ENCODE results near the gene TLL2. TPM values are rescaled to one million over a fixed set of nuclear protein-coding genes. Genes with fewer than 3 reads are reported as not detected.

Gene TLL2
- total RNA-seq, 6 donors from 2014 or later = 0.06 to 0.20 TPM; not detected in 4

DNA sequence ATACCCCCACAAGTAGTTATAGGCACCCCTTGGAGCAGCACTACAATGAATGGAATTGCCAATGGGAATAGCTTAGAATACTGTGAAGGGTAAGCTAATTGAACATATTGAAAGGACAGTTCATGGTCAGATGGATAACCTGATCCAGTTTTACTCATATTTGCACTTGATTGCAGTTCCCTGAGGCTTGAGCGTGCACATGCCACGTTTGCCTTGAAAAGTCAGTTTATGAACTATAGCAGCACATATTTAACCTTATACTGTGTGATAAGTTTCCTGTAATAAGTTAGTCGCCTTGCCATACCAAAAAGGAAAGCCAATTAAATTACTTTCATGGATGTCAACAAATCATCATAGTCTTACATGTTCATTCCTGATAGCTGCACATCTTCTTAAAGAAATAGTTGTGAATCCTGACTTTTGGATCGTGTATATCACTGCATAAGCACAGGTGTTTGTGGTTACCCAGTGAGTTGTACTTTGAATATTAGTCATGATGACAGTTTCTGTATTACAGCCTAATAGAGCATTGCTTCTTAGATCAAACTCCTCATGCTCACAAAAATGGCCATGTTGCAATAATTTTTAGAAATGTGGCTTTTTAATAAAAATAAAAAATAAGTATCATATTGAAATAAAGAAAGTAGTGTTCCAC, 187.9 kb downstream of the TLL2 start:
- 82 to 86% methylated on average over 4 of the region's 4 CpGs for WGBS, 2 donors
- ATAC-seq (ENCODE audit: low FRiP score in 2 of 2) = no peak
- no peak for TF ChIP-seq CTCF (IDR thresholded peaks at IDR 0.05)
- TF ChIP-seq EP300 (IDR thresholded peaks at IDR 0.05) = no peak
- no peak for TF ChIP-seq POLR2AphosphoS5 (IDR thresholded peaks at IDR 0.05)
- Histone ChIP-seq H3K9me3 (no peaks in the 10 kb centered on the region), H3K4me1 (no peaks in the 10 kb centered on the region), H3K4me3 (no peak overlapping the region), H3K36me3 (no peaks in the 10 kb centered on the region), H3K27ac (no peak overlapping the region), H3K27me3 (no peaks in the 10 kb centered on the region)
- no peak for DNase-seq

- TF ChIP-seq CTCF (IDR thresholded peaks at IDR 0.05) = no peak
- TF ChIP-seq POLR2AphosphoS5 (IDR thresholded peaks at IDR 0.05) = no peak
- no peak for TF ChIP-seq EP300 (IDR thresholded peaks at IDR 0.05)
- TF ChIP-seq POLR2A (IDR thresholded peaks at IDR 0.05) = no peak
- DNase-seq = no peak
- H3K27ac ChIP-seq = no peak overlapping the region
- H3K27me3 ChIP-seq = no peaks in the 10 kb centered on the region
- H3K36me3 ChIP-seq = no peaks in the 10 kb centered on the region
- no peaks in the 10 kb centered on the region for H3K4me1 ChIP-seq
- ATAC-seq (ENCODE audit: low FRiP score in 2 of 2) = no peak
- 85 to 95% methylated on average over 2 of the region's 2 CpGs for WGBS, 2 donors
- no peak overlapping the region for H3K4me3 ChIP-seq
- H3K9me3 ChIP-seq = no peaks in the 10 kb centered on the region
These were observed 189.3 kb downstream of the TLL2 start for GRCh38 chr10:96324447-96324846.

GRCh38 chr10:96322275-96322674, 191.5 kb downstream of the TLL2 start:
- Histone ChIP-seq H3K4me3 (no peak overlapping the region), H3K27me3 (no peaks in the 10 kb centered on the region), H3K27ac (no peak overlapping the region), H3K36me3 (no peaks in the 10 kb centered on the region), H3K4me1 (no peaks in the 10 kb centered on the region), H3K9me3 (no peaks in the 10 kb centered on the region)
- ATAC-seq (ENCODE audit: low FRiP score in 2 of 2) (no peak), DNase-seq (no peak)
- TF ChIP-seq POLR2A (IDR thresholded peaks at IDR 0.05) (no peak), EP300 (IDR thresholded peaks at IDR 0.05) (no peak), CTCF (IDR thresholded peaks at IDR 0.05) (no peak), POLR2AphosphoS5 (IDR thresholded peaks at IDR 0.05) (no peak)
- WGBS, 2 donors = 85 to 91% methylated on average over 1 of the region's 1 CpG

GRCh38 chr10:96321822-96322221, 191.9 kb downstream of the TLL2 start:
- no peaks in the 10 kb centered on the region for H3K9me3 ChIP-seq
- no peaks in the 10 kb centered on the region for H3K4me1 ChIP-seq
- no peak overlapping the region for H3K4me3 ChIP-seq
- ATAC-seq (ENCODE audit: low FRiP score in 2 of 2) (no peak), DNase-seq (no peak)
- no peak overlapping the region for H3K27ac ChIP-seq
- no peak for TF ChIP-seq CTCF (IDR thresholded peaks at IDR 0.05)
- TF ChIP-seq POLR2AphosphoS5 (IDR thresholded peaks at IDR 0.05) = no peak
- TF ChIP-seq EP300 (IDR thresholded peaks at IDR 0.05) = no peak
- TF ChIP-seq POLR2A (IDR thresholded peaks at IDR 0.05) = no peak
- no peaks in the 10 kb centered on the region for H3K27me3 ChIP-seq
- H3K36me3 ChIP-seq = no peaks in the 10 kb centered on the region
- WGBS, 2 donors = 64 to 69% methylated on average over 5 of the region's 5 CpGs

Measured in upper lobe of left lung (tissue), 6 donors.